Measurements from ENCODE around the gene CEP152. TPM values are rescaled to one million over a fixed set of nuclear protein-coding genes. Genes with fewer than 3 reads are reported as not detected.

CEP152 gene
- polyA plus RNA-seq, 1 donor, result 14.6 TPM

DNA sequence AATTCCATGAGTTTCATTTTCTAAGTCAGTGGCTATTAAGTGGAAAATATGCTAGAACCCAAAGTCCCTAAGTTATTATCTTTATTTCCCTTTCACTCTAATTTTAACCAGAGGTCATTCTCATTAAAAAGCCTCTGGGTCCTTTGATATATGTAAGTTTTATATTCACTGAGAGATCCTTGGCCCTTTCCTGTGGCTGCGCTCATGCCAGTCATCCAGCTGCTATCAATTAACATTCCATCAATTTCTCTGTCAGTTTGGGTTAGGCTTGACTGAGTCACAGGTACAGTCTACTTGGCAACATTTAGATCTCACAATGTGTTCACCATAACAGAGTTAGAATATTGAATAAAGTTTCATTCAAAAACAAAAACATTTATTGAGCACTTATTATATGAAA, 107.3 kb downstream of the CEP152 start:
- no peak for DNase-seq

DNA sequence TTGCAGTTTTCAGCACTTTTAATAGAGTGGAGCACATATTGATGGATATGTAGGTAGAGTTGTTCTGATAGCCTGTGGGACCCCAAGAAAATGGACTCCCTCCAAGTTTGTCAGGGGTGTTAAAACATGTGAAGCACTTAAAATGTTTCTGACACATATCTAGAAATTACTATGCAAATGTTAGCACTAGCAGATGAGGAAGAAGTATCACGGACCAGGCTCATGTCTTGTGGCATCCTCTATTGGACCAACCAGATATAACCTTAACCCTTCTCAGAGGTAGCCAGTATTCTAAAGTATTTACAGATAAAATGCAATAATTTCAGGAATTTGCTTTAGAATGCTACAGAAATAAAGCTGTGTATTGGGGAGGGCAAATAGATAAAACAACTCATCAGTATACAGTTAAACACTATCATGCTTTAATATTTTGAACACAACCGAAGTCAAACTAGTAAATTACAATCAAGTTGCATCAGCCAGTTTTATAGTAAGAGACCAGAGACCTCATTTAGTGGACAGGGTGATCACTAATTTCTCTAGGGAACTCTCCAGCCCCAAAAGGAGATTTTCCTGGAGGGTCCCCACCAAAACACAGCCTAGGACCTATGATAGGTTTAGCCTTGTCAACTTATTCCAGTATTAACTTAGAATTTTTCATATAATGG, 108.2 kb downstream of the CEP152 start:
- DNase-seq, result no peak

DNA sequence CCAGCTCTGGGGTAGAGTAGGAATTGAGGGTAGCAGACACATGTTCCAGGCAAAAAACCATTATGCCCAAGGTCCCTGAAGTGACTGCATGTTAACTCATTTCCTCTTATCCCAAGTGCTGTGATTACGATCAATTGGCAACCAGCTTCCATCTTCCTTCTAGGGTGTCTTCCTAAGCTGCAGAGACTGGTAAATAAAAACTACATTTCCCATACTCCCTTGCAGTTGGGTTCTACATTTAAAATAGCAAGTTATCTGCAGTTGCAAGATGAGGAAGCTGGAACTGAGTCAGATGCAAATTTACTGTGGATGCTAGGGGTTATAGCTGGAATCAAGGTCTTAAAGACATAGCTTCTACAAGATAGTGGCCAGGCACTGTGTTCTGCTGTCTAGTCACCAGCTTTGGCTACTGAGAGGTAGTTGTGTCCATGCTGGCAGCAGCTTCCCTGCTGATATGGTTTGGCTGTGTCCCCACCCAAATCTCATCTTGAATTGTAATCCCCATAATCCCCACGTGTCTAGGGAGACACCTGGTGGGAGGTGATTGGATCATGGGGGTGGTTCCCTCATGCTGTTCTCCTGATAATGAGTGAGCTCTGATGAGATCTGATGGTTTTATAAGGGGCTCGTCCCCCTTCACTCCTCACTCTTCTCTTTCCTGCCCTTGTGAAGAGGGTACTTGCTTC, 114.1 kb downstream of the CEP152 start:
- no peak for DNase-seq

DNA sequence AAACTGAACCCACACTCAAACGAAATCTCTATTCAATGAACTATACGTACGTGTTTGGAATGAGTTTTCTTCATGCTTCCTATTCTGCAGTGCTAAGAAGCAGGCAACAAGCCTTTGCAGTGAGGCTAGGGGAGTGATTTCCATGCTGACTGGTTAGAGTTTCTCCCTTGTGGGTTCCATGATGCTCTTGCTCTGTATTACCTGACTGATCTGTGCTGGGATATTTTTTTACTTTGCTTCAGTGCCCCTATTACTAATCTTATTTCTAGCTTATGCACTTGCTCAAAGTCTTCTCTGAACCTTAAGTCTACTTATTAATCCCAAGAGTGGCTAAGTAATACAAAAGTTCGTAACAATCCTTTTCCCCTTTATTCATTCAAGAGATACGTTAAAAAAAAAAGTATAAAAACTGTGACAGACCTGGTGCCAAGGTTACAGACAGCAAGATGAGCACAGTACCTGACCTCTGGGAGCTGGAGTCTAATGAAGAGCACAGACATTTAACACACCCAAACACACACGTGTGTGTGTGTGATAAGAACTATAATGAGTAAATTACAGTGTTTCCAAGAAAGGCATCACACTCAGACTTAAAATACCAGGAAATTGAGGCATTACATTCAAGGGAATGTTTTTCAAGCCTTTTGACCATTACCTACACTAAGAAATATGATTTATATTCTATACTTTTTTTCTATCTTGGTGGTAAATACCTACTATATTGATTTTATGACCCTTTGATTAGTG, 114.9 kb downstream of the CEP152 start:
- no peak for DNase-seq

DNA sequence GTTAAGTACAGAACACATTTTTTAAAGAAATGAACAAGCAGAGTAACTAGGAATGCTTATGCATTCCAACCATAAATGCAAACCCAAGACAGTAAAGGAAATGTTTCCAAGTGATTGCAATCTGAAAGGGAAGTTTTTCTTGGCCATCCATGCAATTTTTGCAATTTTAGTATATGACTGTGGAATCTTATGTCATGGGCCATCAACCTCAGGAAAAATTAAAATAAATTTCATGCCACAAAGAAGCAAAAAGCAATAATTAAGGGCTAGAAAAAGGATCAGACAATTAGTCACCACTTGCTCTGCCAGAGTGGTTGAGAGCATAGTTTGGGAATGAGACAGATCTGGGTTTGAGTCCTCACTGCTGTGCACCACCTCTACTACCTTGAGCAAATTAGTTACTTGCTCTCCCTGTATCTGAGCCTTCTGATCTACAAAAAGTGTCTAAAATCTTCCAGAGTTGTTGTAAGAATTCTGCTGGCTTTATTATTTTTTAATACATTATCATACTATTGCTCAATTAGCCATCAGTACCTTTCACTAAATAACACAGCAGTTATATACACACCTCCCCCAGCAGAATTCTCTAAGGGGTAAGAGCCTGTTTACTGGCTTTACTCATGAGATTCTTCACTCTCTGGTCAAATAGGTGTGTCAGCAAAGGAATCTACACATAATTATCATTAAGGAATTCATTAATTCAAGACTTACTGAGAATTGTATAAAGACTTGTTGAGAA, 115.6 kb downstream of the CEP152 start:
- no peak for DNase-seq

DNA sequence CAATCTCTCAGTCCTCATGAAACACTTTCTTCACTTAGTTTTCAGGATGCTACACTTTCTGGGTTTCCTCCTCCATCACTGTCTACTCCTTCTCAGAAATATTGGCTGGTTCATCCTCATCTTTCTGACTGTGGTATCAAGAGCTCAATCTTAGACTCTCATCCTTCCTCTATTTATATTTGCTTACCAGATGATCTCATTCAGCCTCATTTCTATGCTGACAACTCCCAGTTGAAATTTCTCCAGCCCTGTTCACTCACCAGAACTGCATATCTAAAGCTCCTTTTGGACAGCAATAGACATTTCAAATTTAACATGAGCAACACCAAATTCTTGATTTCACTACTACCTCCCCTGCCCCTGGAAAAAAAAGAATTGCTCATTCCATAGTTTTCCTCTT, 117.4 kb downstream of the CEP152 start:
- DNase-seq, result no peak

DNA sequence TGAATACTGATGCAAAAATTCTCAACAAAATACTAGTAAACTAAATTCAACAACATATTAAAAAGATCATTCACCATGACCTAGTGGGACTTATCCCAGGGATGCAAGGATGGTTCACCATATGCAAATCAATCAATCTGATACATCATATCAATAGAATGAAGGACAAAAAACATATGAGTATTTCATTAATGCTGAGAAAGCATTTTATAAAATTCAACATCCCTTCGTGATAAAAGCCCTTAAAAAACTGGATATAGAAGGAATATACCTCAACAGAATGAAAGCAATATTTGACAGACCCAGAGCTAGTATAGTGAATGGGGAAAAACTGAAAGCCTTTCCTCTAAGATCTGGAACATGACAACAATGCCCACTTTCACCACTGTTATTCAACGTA, 122.4 kb downstream of the CEP152 start:
- no peak for DNase-seq

Other genes with a start within 250 kb of the CEP152 start
- gene FBN1, start 165.4 kb downstream of the CEP152 start, polyA plus RNA-seq (ENCODE audit: insufficient read length), result 98.2 TPM
- 279 TPM for gene EID1, start 67.1 kb upstream of the CEP152 start, polyA plus RNA-seq (ENCODE audit: insufficient read length)
- gene SHC4, start 152.8 kb upstream of the CEP152 start, polyA plus RNA-seq (ENCODE audit: insufficient read length), result 3.1 TPM
- gene SECISBP2L, start 235.4 kb upstream of the CEP152 start, polyA plus RNA-seq (ENCODE audit: insufficient read length), result 73.8 TPM